Measurements from ENCODE around the gene GTF3C1. TPM values are rescaled to one million over a fixed set of nuclear protein-coding genes. Genes with fewer than 3 reads are reported as not detected.
"Not testable (repeated sequence)": the region's sequence is repeated elsewhere in the genome, so short reads cannot be mapped to it uniquely, and the experiment has no call there.

Gene GTF3C1
- polyA plus RNA-seq, 4 donors: 30.4 to 47.0 (median 36.8) TPM

GRCh38 chr16:27441998-27442397, 107.7 kb downstream of the GTF3C1 start:
- no peak for FAIRE-seq
- peaks cover 0 to 16% of the 10 kb centered on the region in 2 donors for H3K9me3 ChIP-seq (ENCODE audit: control insufficient read depth in 2 of 2, insufficient read depth in 1 of 2, low read depth in 1 of 2, low read length in 1 of 2)
- no peak for DNase-seq

DNA sequence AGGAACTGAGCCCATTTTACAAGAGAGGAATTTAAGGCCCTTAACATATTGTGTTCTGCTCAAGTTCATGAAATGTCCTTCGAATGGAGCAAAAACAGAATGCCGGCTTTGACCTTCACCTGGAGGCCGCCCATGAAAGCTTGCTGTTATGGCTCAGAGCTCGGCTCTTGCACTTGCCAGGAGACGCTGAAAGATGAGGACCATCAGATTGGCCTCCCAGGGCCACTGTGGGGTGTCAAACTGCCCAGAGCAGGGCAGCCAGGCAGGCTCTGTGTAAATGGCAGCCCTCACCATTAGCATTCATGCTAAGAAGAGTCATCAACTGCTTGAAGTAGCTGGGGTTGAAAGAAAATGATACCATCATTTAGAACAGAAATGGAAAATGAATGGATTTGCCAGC, 108.4 kb downstream of the GTF3C1 start:
- no peaks in the 10 kb centered on the region for H3K27me3 ChIP-seq (ENCODE audit: control insufficient read depth in 3 of 3, insufficient read depth in 3 of 3, low read length in 3 of 3)
- H3K4me3 ChIP-seq (ENCODE audit: low read depth in 1 of 3, low read length in 3 of 3): no peak overlapping the region
- no peak for FAIRE-seq
- WGBS, 3 donors: 83 to 92% (median 86%) methylated on average over 5 of the region's 5 CpGs
- no peaks in the 10 kb centered on the region for H3K4me1 ChIP-seq (ENCODE audit: control insufficient read depth in 3 of 3, insufficient read depth in 2 of 3, low read depth in 1 of 3, low read length in 2 of 3)
- no peak for DNase-seq
- peaks cover 0 to 13% of the 10 kb centered on the region in 2 donors for H3K9me3 ChIP-seq (ENCODE audit: control insufficient read depth in 2 of 2, insufficient read depth in 1 of 2, low read depth in 1 of 2, low read length in 1 of 2)
- no peak overlapping the region for H3K27ac ChIP-seq (ENCODE audit: low read depth in 1 of 3, low read length in 2 of 3)
- H3K36me3 ChIP-seq (ENCODE audit: control insufficient read depth in 3 of 3, insufficient read depth in 2 of 3, low read depth in 1 of 3, low read length in 3 of 3): no peaks in the 10 kb centered on the region

More at GRCh38 chr16:27441998-27442397, 107.7 kb downstream of the GTF3C1 start:
- Histone ChIP-seq H3K27ac (ENCODE audit: low read depth in 1 of 3, low read length in 2 of 3) (no peak overlapping the region), H3K27me3 (ENCODE audit: control insufficient read depth in 3 of 3, insufficient read depth in 3 of 3, low read length in 3 of 3) (no peaks in the 10 kb centered on the region), H3K4me1 (ENCODE audit: control insufficient read depth in 3 of 3, insufficient read depth in 2 of 3, low read depth in 1 of 3, low read length in 2 of 3) (no peaks in the 10 kb centered on the region), H3K4me3 (ENCODE audit: low read depth in 1 of 3, low read length in 3 of 3) (no peak overlapping the region), H3K36me3 (ENCODE audit: control insufficient read depth in 3 of 3, insufficient read depth in 2 of 3, low read depth in 1 of 3, low read length in 3 of 3) (no peaks in the 10 kb centered on the region)
- WGBS, 3 donors: 90 to 93% (median 91%) methylated on average over 8 of the region's 8 CpGs

- WGBS, 3 donors: 70 to 78% (median 78%) methylated on average over 18 of the region's 18 CpGs
- Histone ChIP-seq H3K4me3 (ENCODE audit: low read depth in 1 of 3, low read length in 3 of 3) (no peak overlapping the region), H3K9me3 (ENCODE audit: control insufficient read depth in 2 of 2, insufficient read depth in 1 of 2, low read depth in 1 of 2, low read length in 1 of 2) (peaks cover 0 to 4% of the 10 kb centered on the region in 2 donors), H3K27me3 (ENCODE audit: control insufficient read depth in 3 of 3, insufficient read depth in 3 of 3, low read length in 3 of 3) (no peaks in the 10 kb centered on the region), H3K36me3 (ENCODE audit: control insufficient read depth in 3 of 3, insufficient read depth in 2 of 3, low read depth in 1 of 3, low read length in 3 of 3) (no peaks in the 10 kb centered on the region), H3K4me1 (ENCODE audit: control insufficient read depth in 3 of 3, insufficient read depth in 2 of 3, low read depth in 1 of 3, low read length in 2 of 3) (no peaks in the 10 kb centered on the region), H3K27ac (ENCODE audit: low read depth in 1 of 3, low read length in 2 of 3) (no peak overlapping the region)
- FAIRE-seq (no peak), DNase-seq (no peak)
These were observed 110.3 kb downstream of the GTF3C1 start for GRCh38 chr16:27439271-27440018.

- Histone ChIP-seq H3K4me3 (ENCODE audit: low read depth in 1 of 3, low read length in 3 of 3) (no peak overlapping the region), H3K27me3 (ENCODE audit: control insufficient read depth in 3 of 3, insufficient read depth in 3 of 3, low read length in 3 of 3) (no peaks in the 10 kb centered on the region), H3K4me1 (ENCODE audit: control insufficient read depth in 3 of 3, insufficient read depth in 2 of 3, low read depth in 1 of 3, low read length in 2 of 3) (no peaks in the 10 kb centered on the region), H3K27ac (ENCODE audit: low read depth in 1 of 3, low read length in 2 of 3) (no peak overlapping the region), H3K36me3 (ENCODE audit: control insufficient read depth in 3 of 3, insufficient read depth in 2 of 3, low read depth in 1 of 3, low read length in 3 of 3) (no peaks in the 10 kb centered on the region), H3K9me3 (ENCODE audit: control insufficient read depth in 2 of 2, insufficient read depth in 1 of 2, low read depth in 1 of 2, low read length in 1 of 2) (no peaks in the 10 kb centered on the region)
- 92 to 94% (median 92%) methylated on average over 6 of the region's 6 CpGs for WGBS, 3 donors
- FAIRE-seq (no peak), DNase-seq (no peak)
These were observed 111.8 kb downstream of the GTF3C1 start for GRCh38 chr16:27437946-27438345.

GRCh38 chr16:27436921-27437650, 112.6 kb downstream of the GTF3C1 start:
- FAIRE-seq: no peak
- DNase-seq: no peak
- no peaks in the 10 kb centered on the region for H3K4me1 ChIP-seq (ENCODE audit: control insufficient read depth in 3 of 3, insufficient read depth in 2 of 3, low read depth in 1 of 3, low read length in 2 of 3)
- no peak overlapping the region for H3K4me3 ChIP-seq (ENCODE audit: low read depth in 1 of 3, low read length in 3 of 3)
- H3K9me3 ChIP-seq (ENCODE audit: control insufficient read depth in 2 of 2, insufficient read depth in 1 of 2, low read depth in 1 of 2, low read length in 1 of 2): no peaks in the 10 kb centered on the region
- H3K27me3 ChIP-seq (ENCODE audit: control insufficient read depth in 3 of 3, insufficient read depth in 3 of 3, low read length in 3 of 3): no peaks in the 10 kb centered on the region
- H3K36me3 ChIP-seq (ENCODE audit: control insufficient read depth in 3 of 3, insufficient read depth in 2 of 3, low read depth in 1 of 3, low read length in 3 of 3): no peaks in the 10 kb centered on the region
- 74 to 88% (median 85%) methylated on average over 9 of the region's 9 CpGs for WGBS, 3 donors
- H3K27ac ChIP-seq (ENCODE audit: low read depth in 1 of 3, low read length in 2 of 3): no peak overlapping the region

DNA sequence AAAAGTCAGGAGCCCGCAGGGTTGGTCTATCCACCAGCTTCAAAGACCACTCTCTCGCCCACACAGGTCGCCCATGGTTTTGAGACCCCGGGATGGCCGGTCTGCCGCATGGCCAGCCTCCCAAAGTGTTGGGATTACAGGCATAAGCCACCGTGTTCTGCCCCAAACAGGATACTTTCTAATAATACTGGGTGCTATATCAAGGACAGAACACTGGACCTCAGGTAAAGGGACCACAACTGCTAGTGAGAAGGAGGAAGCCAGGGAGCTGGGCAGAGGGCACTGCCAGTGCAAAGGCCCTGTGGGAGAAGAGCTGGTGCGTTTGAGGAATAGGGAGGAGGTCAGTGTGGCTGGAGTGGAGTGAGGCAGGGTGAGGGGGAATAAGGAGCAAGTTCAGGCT, 113.6 kb downstream of the GTF3C1 start:
- no peak for DNase-seq
- WGBS, 3 donors: 89 to 94% (median 89%) methylated on average over 8 of the region's 8 CpGs

DNA sequence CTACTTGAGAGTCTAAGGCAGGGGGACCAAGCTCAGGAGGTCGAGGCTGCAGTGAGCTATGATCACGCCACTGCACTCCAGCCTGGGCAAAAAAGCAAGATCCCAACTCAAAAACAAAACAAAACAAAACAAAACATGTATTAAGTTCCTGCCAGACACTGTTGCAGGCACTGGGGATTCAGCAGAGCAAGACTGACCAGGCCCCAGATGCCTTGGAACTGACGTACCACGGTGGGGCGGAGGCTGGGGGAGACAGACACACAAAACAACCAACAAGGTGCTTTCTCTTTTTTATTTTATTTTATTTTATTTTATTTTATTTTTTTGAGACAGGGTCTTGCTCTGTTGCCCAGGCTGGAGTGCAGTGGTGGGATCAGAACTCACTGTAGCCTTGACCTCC, 114.6 kb downstream of the GTF3C1 start:
- not testable (repeated sequence) for H3K27me3 ChIP-seq (ENCODE audit: control insufficient read depth in 3 of 3, insufficient read depth in 3 of 3, low read length in 3 of 3); H3K36me3 ChIP-seq (ENCODE audit: control insufficient read depth in 3 of 3, insufficient read depth in 2 of 3, low read depth in 1 of 3, low read length in 3 of 3); H3K4me1 ChIP-seq (ENCODE audit: control insufficient read depth in 3 of 3, insufficient read depth in 2 of 3, low read depth in 1 of 3, low read length in 2 of 3); H3K4me3 ChIP-seq (ENCODE audit: low read depth in 1 of 3, low read length in 3 of 3); DNase-seq; FAIRE-seq; H3K27ac ChIP-seq (ENCODE audit: low read depth in 1 of 3, low read length in 2 of 3); H3K9me3 ChIP-seq (ENCODE audit: control insufficient read depth in 2 of 2, insufficient read depth in 1 of 2, low read depth in 1 of 2, low read length in 1 of 2)
- 89 to 90% (median 89%) methylated on average over 5 of the region's 5 CpGs for WGBS, 3 donors

More for the DNA sequence above, 113.6 kb downstream of the GTF3C1 start:
- no peak overlapping the region for H3K4me3 ChIP-seq (ENCODE audit: low read depth in 1 of 3, low read length in 3 of 3)
- no peaks in the 10 kb centered on the region for H3K9me3 ChIP-seq (ENCODE audit: control insufficient read depth in 2 of 2, insufficient read depth in 1 of 2, low read depth in 1 of 2, low read length in 1 of 2)
- H3K36me3 ChIP-seq (ENCODE audit: control insufficient read depth in 3 of 3, insufficient read depth in 2 of 3, low read depth in 1 of 3, low read length in 3 of 3): no peaks in the 10 kb centered on the region
- no peaks in the 10 kb centered on the region for H3K27me3 ChIP-seq (ENCODE audit: control insufficient read depth in 3 of 3, insufficient read depth in 3 of 3, low read length in 3 of 3)
- no peaks in the 10 kb centered on the region for H3K4me1 ChIP-seq (ENCODE audit: control insufficient read depth in 3 of 3, insufficient read depth in 2 of 3, low read depth in 1 of 3, low read length in 2 of 3)
- FAIRE-seq: no peak
- H3K27ac ChIP-seq (ENCODE audit: low read depth in 1 of 3, low read length in 2 of 3): no peak overlapping the region

- DNase-seq: no peak
- Histone ChIP-seq H3K4me3 (ENCODE audit: low read depth in 1 of 3, low read length in 3 of 3) (no peak overlapping the region), H3K9me3 (ENCODE audit: control insufficient read depth in 2 of 2, insufficient read depth in 1 of 2, low read depth in 1 of 2, low read length in 1 of 2) (no peaks in the 10 kb centered on the region), H3K27me3 (ENCODE audit: control insufficient read depth in 3 of 3, insufficient read depth in 3 of 3, low read length in 3 of 3) (no peaks in the 10 kb centered on the region), H3K4me1 (ENCODE audit: control insufficient read depth in 3 of 3, insufficient read depth in 2 of 3, low read depth in 1 of 3, low read length in 2 of 3) (no peaks in the 10 kb centered on the region), H3K36me3 (ENCODE audit: control insufficient read depth in 3 of 3, insufficient read depth in 2 of 3, low read depth in 1 of 3, low read length in 3 of 3) (no peaks in the 10 kb centered on the region), H3K27ac (ENCODE audit: low read depth in 1 of 3, low read length in 2 of 3) (no peak overlapping the region)
- FAIRE-seq: no peak
- 88 to 90% (median 89%) methylated on average over 16 of the region's 16 CpGs for WGBS, 3 donors
These were observed 115.3 kb downstream of the GTF3C1 start for GRCh38 chr16:27434141-27435051.
